Osteoblast (primary cell): ENCODE results near the gene SVOPL. TPM values are rescaled to one million over a fixed set of nuclear protein-coding genes. Genes with fewer than 3 reads are reported as not detected.

Experiments
- DNase-seq: peaks from one replicate; pipeline ENCODE4 v3.0.0; 2011; ENCODE audit warnings: low spot score, mixed read lengths; ENCODE audit not compliant: insufficient read length; ENCODE audit errors: missing footprints
- H2AFZ ChIP-seq: 2 replicates; pipeline ENCODE4 v1.6.0; 2011; ENCODE audit warnings: mild to moderate bottlenecking, low read length
- H3K27ac ChIP-seq: 2 replicates; pipeline ENCODE4 v1.5.1; 2011; ENCODE audit warnings: mild to moderate bottlenecking, low read depth, low read length, moderate library complexity
- H3K27me3 ChIP-seq: 2 replicates; pipeline ENCODE4 v1.6.0; 2012; ENCODE audit warnings: mild to moderate bottlenecking, control low read depth, inconsistent platforms, low read length, moderate library complexity; ENCODE audit not compliant: insufficient read depth
- H3K36me3 ChIP-seq: 2 replicates; pipeline ENCODE4 v1.5.1; 2011; ENCODE audit warnings: mild to moderate bottlenecking, low read length, control low read depth, moderate library complexity; ENCODE audit not compliant: insufficient read depth
- H3K4me1 ChIP-seq: 2 replicates; pipeline ENCODE4 v1.5.1; 2011; ENCODE audit warnings: mild to moderate bottlenecking, low read length, control low read depth, moderate library complexity; ENCODE audit not compliant: insufficient read depth
- H3K4me2 ChIP-seq: 2 replicates; pipeline ENCODE4 v1.6.0; 2011; ENCODE audit warnings: mild to moderate bottlenecking, low read length; ENCODE audit not compliant: insufficient read depth
- H3K4me3 ChIP-seq: fragments of 200-600 bp; sonication (generic); 3 replicates; pipeline ENCODE4 v1.5.1; 2012; ENCODE audit warnings: mild to moderate bottlenecking, low read length, inconsistent platforms; ENCODE audit not compliant: insufficient read depth
- H3K79me2 ChIP-seq: 2 replicates; pipeline ENCODE4 v1.6.0; 2012; ENCODE audit warnings: mild to moderate bottlenecking, low read length, control low read depth, inconsistent platforms; ENCODE audit not compliant: insufficient read depth
- H3K9me3 ChIP-seq: 2 replicates; pipeline ENCODE4 v1.5.1; 2011; ENCODE audit warnings: low read depth, low read length, control low read depth
- H4K20me1 ChIP-seq: 2 replicates; pipeline ENCODE4 v1.6.0; 2012; ENCODE audit warnings: mild to moderate bottlenecking, low read length, control low read depth; ENCODE audit not compliant: insufficient read depth
- CTCF ChIP-seq: IDR thresholded peaks from 2 replicates; pipeline ENCODE4 v1.5.1; 2011; ENCODE audit warnings: mild to moderate bottlenecking, low read depth, low read length, moderate library complexity; ENCODE audit errors: extremely low read depth
- total RNA-seq: library from RNA; depleted of rRNA; stranded (reverse); fragments of >200 nt; gene quantifications from 2 replicates; pipeline ENCODE4 v1.2.3, GENCODE V29; 2012

SVOPL gene
- total RNA-seq, 1 donor: not detected

- Histone ChIP-seq H3K9me3 (no peaks in the 10 kb centered on the region), H4K20me1 (no peaks in the 10 kb centered on the region), H3K36me3 (no peaks in the 10 kb centered on the region), H3K27me3 (no peaks in the 10 kb centered on the region), H2AFZ (no peak overlapping the region), H3K79me2 (no peaks in the 10 kb centered on the region), H3K4me2 (no peak overlapping the region), H3K4me3 (no peak overlapping the region), H3K27ac (no peak overlapping the region), H3K4me1 (no peaks in the 10 kb centered on the region)
- no peak for DNase-seq
- TF ChIP-seq CTCF: no peak
Measured at GRCh38 chr7:138625849-138626230, 75.3 kb downstream of the SVOPL start.

- no peak overlapping the region for H3K4me3 ChIP-seq
- no peak overlapping the region for H3K4me2 ChIP-seq
- no peak overlapping the region for H2AFZ ChIP-seq
- TF ChIP-seq CTCF: no peak
- H4K20me1 ChIP-seq: no peaks in the 10 kb centered on the region
- H3K79me2 ChIP-seq: no peaks in the 10 kb centered on the region
- DNase-seq: no peak
- no peaks in the 10 kb centered on the region for H3K36me3 ChIP-seq
- H3K27ac ChIP-seq: no peak overlapping the region
- H3K9me3 ChIP-seq: no peaks in the 10 kb centered on the region
- no peaks in the 10 kb centered on the region for H3K4me1 ChIP-seq
- H3K27me3 ChIP-seq: no peaks in the 10 kb centered on the region
Measured at GRCh38 chr7:138625084-138625848, 75.9 kb downstream of the SVOPL start.

- Histone ChIP-seq H4K20me1 (no peaks in the 10 kb centered on the region), H3K27ac (no peak overlapping the region), H3K36me3 (no peaks in the 10 kb centered on the region), H3K4me3 (no peak overlapping the region), H3K4me1 (no peaks in the 10 kb centered on the region), H2AFZ (no peak overlapping the region), H3K4me2 (no peak overlapping the region), H3K27me3 (no peaks in the 10 kb centered on the region), H3K9me3 (no peaks in the 10 kb centered on the region), H3K79me2 (no peaks in the 10 kb centered on the region)
- TF ChIP-seq CTCF: no peak
- DNase-seq: no peak
Measured at GRCh38 chr7:138622841-138623240, 78.3 kb downstream of the SVOPL start.

GRCh38 chr7:138618933-138619332 lies 82.2 kb downstream of the SVOPL start:
- H3K4me1 ChIP-seq: no peaks in the 10 kb centered on the region
- no peaks in the 10 kb centered on the region for H3K9me3 ChIP-seq
- no peaks in the 10 kb centered on the region for H4K20me1 ChIP-seq
- no peaks in the 10 kb centered on the region for H3K79me2 ChIP-seq
- DNase-seq: no peak
- TF ChIP-seq CTCF: no peak
- H3K36me3 ChIP-seq: no peaks in the 10 kb centered on the region
- H3K4me3 ChIP-seq: no peak overlapping the region
- H3K4me2 ChIP-seq: no peak overlapping the region
- no peaks in the 10 kb centered on the region for H3K27me3 ChIP-seq
- H3K27ac ChIP-seq: no peak overlapping the region
- H2AFZ ChIP-seq: no peak overlapping the region
